PC-9 (cell line): ENCODE results near the gene PC. TPM values are rescaled to one million over a fixed set of nuclear protein-coding genes. Genes with fewer than 3 reads are reported as not detected.
A peak's percentile ranks its signal among the peaks of the same experiment; 100 is the strongest.

Experiments used
- BruUV-seq: library from RNA; stranded (reverse); fragments of 400-500 nt; replicated peaks from 2 replicates; lab custom pipeline; 2021; lab: Mats Ljungman, UMichigan
- CTCF ChIA-PET: fragments of 300-600 bp; sonication (Branson Sonifier 250); formaldehyde crosslinking; loops from one replicate; lab custom pipeline; 2022; ENCODE audit warnings: antibody characterized with exemption; lab: Charles Lee
- POLR2A ChIA-PET: fragments of 300-600 bp; sonication (Branson Sonifier 250); formaldehyde crosslinking; loops from one replicate; lab custom pipeline; 2022; ENCODE audit warnings: antibody characterized with exemption; ENCODE audit not compliant: unreplicated experiment; lab: Charles Lee
- DNase-seq, 2 experiments: peaks; one replicate each; pipeline versions ENCODE4 v3.0.0 to v3.0.0-alpha.2; 2015 to 2022; ENCODE audit warnings: mixed read lengths in 1 of 2
- H2AFZ ChIP-seq: fragments of 200-600 bp; sonication (generic); 2 replicates; pipeline ENCODE4 v1.8.1; 2017; ENCODE audit warnings: antibody characterized with exemption
- H3F3A ChIP-seq: fragments of 200-600 bp; sonication (generic); 2 replicates; pipeline ENCODE4 v1.8.1; 2017; ENCODE audit warnings: antibody characterized with exemption, mild to moderate bottlenecking, low read depth; ENCODE audit not compliant: insufficient read depth
- H3K27ac ChIP-seq: fragments of 200-600 bp; sonication (generic); 2 replicates; pipeline ENCODE4 v1.6.1; 2016; ENCODE audit warnings: mixed run types
- H3K27me3 ChIP-seq: fragments of 200-600 bp; sonication (generic); 2 replicates; pipeline ENCODE4 v1.6.1; 2016; ENCODE audit warnings: low read depth, mixed run types; ENCODE audit not compliant: insufficient read depth
- H3K36me3 ChIP-seq: fragments of 200-600 bp; sonication (generic); 2 replicates; pipeline ENCODE4 v1.6.1; 2016; ENCODE audit warnings: low read depth, mixed run types
- H3K4me1 ChIP-seq: fragments of 200-600 bp; sonication (generic); replicated peaks from 2 replicates; pipeline ENCODE4 v1.6.1; 2016; ENCODE audit warnings: mixed run types; ENCODE audit not compliant: insufficient read depth
- H3K4me2 ChIP-seq: fragments of 200-600 bp; sonication (generic); 2 replicates; pipeline ENCODE4 v1.6.1; 2017; ENCODE audit warnings: mixed run types
- H3K4me3 ChIP-seq: fragments of 200-600 bp; sonication (generic); 2 replicates; pipeline ENCODE4 v1.6.1; 2016; ENCODE audit warnings: mixed run types
- H3K79me2 ChIP-seq: fragments of 200-600 bp; sonication (generic); 2 replicates; pipeline ENCODE4 v1.6.1; 2017; ENCODE audit warnings: low read depth, mixed run types
- H3K9me2 ChIP-seq: fragments of 200-600 bp; sonication (generic); 2 replicates; pipeline ENCODE4 v1.8.1; 2017; ENCODE audit warnings: mild to moderate bottlenecking; ENCODE audit not compliant: insufficient read depth
- H3K9me3 ChIP-seq: fragments of 200-600 bp; sonication (generic); 2 replicates; pipeline ENCODE4 v1.8.1; 2016; ENCODE audit warnings: low read depth; ENCODE audit not compliant: insufficient read depth
- H4K20me1 ChIP-seq: fragments of 200-600 bp; sonication (generic); 2 replicates; pipeline ENCODE4 v1.8.1; 2017; ENCODE audit not compliant: insufficient read depth
- CTCF ChIP-seq: fragments of 200-600 bp; sonication (generic); conservative IDR thresholded peaks from 2 replicates; pipeline ENCODE4 v1.6.1; 2017; ENCODE audit warnings: mixed run types, antibody characterized with exemption, mild to moderate bottlenecking, moderate library complexity
- EZH2 ChIP-seq: fragments of 200-600 bp; sonication (generic); IDR thresholded peaks from 2 replicates; pipeline ENCODE4 v1.8.0; 2017; ENCODE audit warnings: antibody characterized with exemption, low read depth
- intact Hi-C: fragments of 100-400 bp; cut with micrococcal nuclease; formaldehyde crosslinking; loops from one replicate; pipeline ENCODE4 v1.10.0; 2022; ENCODE audit not compliant: unreplicated experiment
- total RNA-seq: library from RNA; stranded (reverse); gene quantifications from 2 replicates; pipeline ENCODE4 v1.2.3, GENCODE V29; 2021

Gene PC
- total RNA-seq, 1 experiment from 2014 or later = 38.9 TPM

- peak overlapping the region; percentile 86 for H3K27ac ChIP-seq
- peaks cover 35% of the 10 kb centered on the region for H3K4me1 ChIP-seq
- no peaks in the 10 kb centered on the region for H4K20me1 ChIP-seq
- no peaks in the 10 kb centered on the region for H3K9me2 ChIP-seq
- H3K4me3 ChIP-seq = no peak overlapping the region
- intact Hi-C loops = loop anchor here (1.0 kb wide), 1 partner anchor 78 kb away; no protein-coding TSS in a partner anchor
- no peaks in the 10 kb centered on the region for H3K27me3 ChIP-seq
- no peaks in the 10 kb centered on the region for H3K36me3 ChIP-seq
- no peak for TF ChIP-seq EZH2
- TF ChIP-seq CTCF = no peak
- H2AFZ ChIP-seq = no peak overlapping the region
- ChIA-PET POLR2A (interaction anchor here (0.7 kb wide), 1 partner anchor 140 kb away, joined by 3 read pairs; no protein-coding TSS in a partner anchor), CTCF (interaction anchor here (0.7 to 1.0 kb wide), 2 partner anchors 135 to 1554 kb away, joined by 3 to 4 read pairs; no protein-coding TSS in a partner anchor)
- no peaks in the 10 kb centered on the region for H3K9me3 ChIP-seq
- H3F3A ChIP-seq = peaks cover 19% of the 10 kb centered on the region; the same call in 1 of the 2 replicates
- H3K79me2 ChIP-seq = no peaks in the 10 kb centered on the region
- peak overlapping the region; percentile 61; the same call in 1 of the 2 replicates for H3K4me2 ChIP-seq
- peak in 1 of 2 experiments; percentile 31 for DNase-seq
- TSS peak; percentile 79 for BruUV-seq
Observed at GRCh38 chr11:66892911-66893310, 65.3 kb downstream of the PC start.

- ChIA-PET CTCF (interaction anchor here (0.7 kb wide), 1 partner anchor 163 kb away, joined by 3 read pairs; no protein-coding TSS in a partner anchor), POLR2A (interaction anchor here (0.6 to 0.9 kb wide), 8 partner anchors 32 to 454 kb away, joined by 3 to 18 read pairs (median 4); no protein-coding TSS in a partner anchor)
- Histone ChIP-seq H3K4me3 (no peak overlapping the region; the same call in 1 of the 2 replicates), H3K27ac (peak overlapping the region; percentile 86), H2AFZ (no peak overlapping the region), H3K4me2 (peak overlapping the region; percentile 61), H3K9me3 (no peaks in the 10 kb centered on the region), H3K9me2 (no peaks in the 10 kb centered on the region), H3F3A (peaks cover 15% of the 10 kb centered on the region; the same call in 1 of the 2 replicates), H3K36me3 (no peaks in the 10 kb centered on the region), H3K27me3 (no peaks in the 10 kb centered on the region), H3K4me1 (peaks cover 35% of the 10 kb centered on the region), H4K20me1 (no peaks in the 10 kb centered on the region), H3K79me2 (no peaks in the 10 kb centered on the region)
- TF ChIP-seq EZH2 (no peak), CTCF (no peak; the same call in 1 of the 2 replicates)
- intact Hi-C loops = loop anchor here (1.0 kb wide), 1 partner anchor 79 kb away; no protein-coding TSS in a partner anchor
- peak; percentile 90 to 96 for DNase-seq
- TSS peak; percentile 99 for BruUV-seq
Observed at GRCh38 chr11:66891851-66892660, 66.1 kb downstream of the PC start.

GRCh38 chr11:66889960-66890359 is 68.2 kb downstream of the PC start:
- Histone ChIP-seq H3K9me2 (no peaks in the 10 kb centered on the region), H3K4me1 (peaks cover 35% of the 10 kb centered on the region), H3K4me2 (no peak overlapping the region), H3F3A (peaks cover 15% of the 10 kb centered on the region; the same call in 1 of the 2 replicates), H3K9me3 (no peaks in the 10 kb centered on the region), H4K20me1 (no peaks in the 10 kb centered on the region), H3K79me2 (no peaks in the 10 kb centered on the region), H3K27me3 (no peaks in the 10 kb centered on the region), H3K36me3 (no peaks in the 10 kb centered on the region), H2AFZ (no peak overlapping the region), H3K4me3 (no peak overlapping the region), H3K27ac (0 out of 2 replicates have a peak overlapping the region, but pooled peaks have one; percentile 3)
- POLR2A ChIA-PET = interaction anchor here (0.6 kb wide), 1 partner anchor 365 kb away, joined by 4 read pairs; no protein-coding TSS in a partner anchor
- no TSS peak for BruUV-seq
- CTCF ChIA-PET = no interaction called here
- no peak for TF ChIP-seq CTCF
- no peak for TF ChIP-seq EZH2
- intact Hi-C loops = no loop called here
- DNase-seq = peak in 1 of 2 experiments; percentile 52
